Measurements from ENCODE around the gene KLHL20.

GRCh38 chr1:173715538-173715844, 710 bp downstream of the KLHL20 start:
- TF ChIP-seq CTCF (IDR thresholded peaks at IDR 0.05; ENCODE audit: low read depth, low read length, poor library complexity, severe bottlenecking) (no peak), EZH2phosphoT487 (IDR thresholded peaks at IDR 0.05; ENCODE audit: borderline replicate concordance, low read length) (no peak)
